Stomach (tissue), 9 donors: ENCODE results near the gene ZNF296. TPM values are rescaled to one million over a fixed set of nuclear protein-coding genes. Genes with fewer than 3 reads are reported as not detected.

ENCODE experiments used
- DNase-seq, 2 donors: peaks; one replicate each; pipeline versions ENCODE4 v3.0.0 to v3.0.0-alpha.2; 2013 to 2019
- H3K27ac ChIP-seq, 5 donors: fragments of 200-600 bp in 4 of 5; sonication (generic) in 4 of 5; one replicate each; pipeline ENCODE4 v1.5.1; 2013 to 2019; ENCODE audit warnings: mild to moderate bottlenecking in 1 of 5, moderate library complexity in 1 of 5
- H3K27me3 ChIP-seq, 3 donors: fragments of 200-600 bp; sonication (generic); one replicate each; pipeline ENCODE4 v1.5.1; 2017 to 2019; ENCODE audit warnings: mixed run types in 1 of 3
- H3K36me3 ChIP-seq, 4 donors: fragments of 200-600 bp; sonication (generic); 1 replicate in 3 of 4; 2 replicates in 1 of 4; pipeline ENCODE4 v1.5.1; 2016 to 2019
- H3K4me1 ChIP-seq, 4 donors: fragments of 200-600 bp; sonication (generic); one replicate each; pipeline ENCODE4 v1.5.1; 2016 to 2019
- H3K4me3 ChIP-seq, 4 donors: fragments of 200-600 bp; sonication (generic) in 3 of 4; one replicate each; pipeline ENCODE4 v1.5.1; 2016 to 2019; ENCODE audit warnings: mild to moderate bottlenecking in 1 of 4
- H3K9me3 ChIP-seq, 4 donors: fragments of 200-600 bp; sonication (generic); one replicate each; pipeline ENCODE4 v1.5.1; 2016 to 2019
- EP300 ChIP-seq: sonication (generic); formaldehyde crosslinking; IDR thresholded peaks from one replicate; pipeline ENCODE4 v1.6.1; 2017; ENCODE audit warnings: antibody characterized with exemption
- POLR2A ChIP-seq, 4 donors: fragments of 450-650 bp; IDR thresholded peaks; one replicate each; pipeline ENCODE4 v1.6.1; 2016; ENCODE audit warnings: antibody characterized with exemption in 4 of 4, control low read depth in 2 of 4, mild to moderate bottlenecking in 1 of 4, moderate library complexity in 1 of 4
- POLR2AphosphoS5 ChIP-seq, 3 donors: sonication (generic); formaldehyde crosslinking; IDR thresholded peaks; one replicate each; pipeline ENCODE4 v1.6.1; 2016; ENCODE audit warnings: antibody characterized with exemption in 3 of 3
- WGBS, 5 donors: extraction: QIAGEN DNeasy Blood & Tissue Kit in 3 of 5; methylation state at CpG; one replicate each; pipeline versions ENCODE4 v1.1.5 to v1.1.7; 2013 to 2018; 5-methylcytosine and 5-hydroxymethylcytosine counted together
- intact Hi-C: fragments of 100-400 bp; cut with DNase I; formaldehyde crosslinking; loops from one replicate; pipeline ENCODE4 v1.15.1; 2023; ENCODE audit warnings: low total_unique reads
- polyA plus RNA-seq, 3 donors: library from polyadenylated mRNA; stranded (reverse); fragments of 200-250 nt; gene quantifications; one replicate each; pipeline ENCODE4 v1.2.3, GENCODE V29; 2013
- total RNA-seq, 5 donors: library from RNA; depleted of rRNA; stranded (reverse); fragments of >200 nt; gene quantifications; one replicate each; pipeline versions ENCODE4 v1.1.0 to v1.2.3, GENCODE V29; 2014 to 2016
- TF ChIP-seq, protein P1 (sequence below), 7 experiments: fragments of 450-650 bp in 4 of 7; fragments of 200-600 bp in 3 of 7; sonication (generic) in 3 of 7; IDR thresholded peaks; one replicate each; pipeline ENCODE4 v1.5.1; 2016 to 2019; ENCODE audit warnings: antibody characterized with exemption in 7 of 7, control low read depth in 2 of 7, mild to moderate bottlenecking in 1 of 7
- donor health status: healthy with polysubstance abuse.
- donor health status: Bipolar disorder and iron deficiency.
- donor health status: healthy.

ZNF296 gene
- total and polyA plus RNA-seq, 8 donors = 0.45 to 13.4 (median 5.0) TPM; not detected in 1

DNA sequence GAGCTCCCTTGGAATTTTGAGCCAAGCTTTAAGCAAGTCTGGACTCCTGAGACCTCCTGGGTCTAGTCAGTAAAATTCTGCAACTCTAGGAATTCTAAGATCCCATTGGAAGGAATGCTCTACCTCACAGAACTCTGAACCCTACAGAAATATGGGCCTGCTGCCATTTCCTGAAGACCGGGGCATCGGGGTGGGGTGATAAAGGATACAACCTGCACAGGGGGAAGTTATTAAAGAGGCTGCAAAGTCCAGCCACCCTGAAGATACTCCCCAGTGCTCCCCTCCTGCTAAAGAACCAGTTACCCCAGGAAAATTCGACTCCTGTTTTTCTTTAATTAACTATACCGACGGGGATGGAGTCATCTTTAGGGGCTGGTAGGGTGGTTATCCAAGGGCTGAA is 14.3 kb upstream of the ZNF296 start:
- TF ChIP-seq POLR2A (IDR thresholded peaks at IDR 0.05) = no peak
- no peak for TF ChIP-seq POLR2AphosphoS5 (IDR thresholded peaks at IDR 0.05)
- no peak for TF ChIP-seq EP300
- TF ChIP-seq, protein P1, sequence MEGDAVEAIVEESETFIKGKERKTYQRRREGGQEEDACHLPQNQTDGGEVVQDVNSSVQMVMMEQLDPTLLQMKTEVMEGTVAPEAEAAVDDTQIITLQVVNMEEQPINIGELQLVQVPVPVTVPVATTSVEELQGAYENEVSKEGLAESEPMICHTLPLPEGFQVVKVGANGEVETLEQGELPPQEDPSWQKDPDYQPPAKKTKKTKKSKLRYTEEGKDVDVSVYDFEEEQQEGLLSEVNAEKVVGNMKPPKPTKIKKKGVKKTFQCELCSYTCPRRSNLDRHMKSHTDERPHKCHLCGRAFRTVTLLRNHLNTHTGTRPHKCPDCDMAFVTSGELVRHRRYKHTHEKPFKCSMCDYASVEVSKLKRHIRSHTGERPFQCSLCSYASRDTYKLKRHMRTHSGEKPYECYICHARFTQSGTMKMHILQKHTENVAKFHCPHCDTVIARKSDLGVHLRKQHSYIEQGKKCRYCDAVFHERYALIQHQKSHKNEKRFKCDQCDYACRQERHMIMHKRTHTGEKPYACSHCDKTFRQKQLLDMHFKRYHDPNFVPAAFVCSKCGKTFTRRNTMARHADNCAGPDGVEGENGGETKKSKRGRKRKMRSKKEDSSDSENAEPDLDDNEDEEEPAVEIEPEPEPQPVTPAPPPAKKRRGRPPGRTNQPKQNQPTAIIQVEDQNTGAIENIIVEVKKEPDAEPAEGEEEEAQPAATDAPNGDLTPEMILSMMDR (IDR thresholded peaks at IDR 0.05) = no peak
- peak overlapping the region; percentile 86 to 100 (median 94) for H3K4me3 ChIP-seq
- peaks cover 12 to 42% (median 33%) of the 10 kb centered on the region in 4 donors for H3K36me3 ChIP-seq
- H3K9me3 ChIP-seq = no peaks in the 10 kb centered on the region
- no peaks in the 10 kb centered on the region for H3K27me3 ChIP-seq
- intact Hi-C loops = no loop called here
- H3K27ac ChIP-seq = peak overlapping the region; percentile 80 to 95 (median 89)
- peaks cover 33 to 78% (median 43%) of the 10 kb centered on the region in 4 donors for H3K4me1 ChIP-seq
- no peak for DNase-seq
- WGBS, 5 donors = 25 to 55% (median 36%) methylated on average over 5 of the region's 5 CpGs

DNA sequence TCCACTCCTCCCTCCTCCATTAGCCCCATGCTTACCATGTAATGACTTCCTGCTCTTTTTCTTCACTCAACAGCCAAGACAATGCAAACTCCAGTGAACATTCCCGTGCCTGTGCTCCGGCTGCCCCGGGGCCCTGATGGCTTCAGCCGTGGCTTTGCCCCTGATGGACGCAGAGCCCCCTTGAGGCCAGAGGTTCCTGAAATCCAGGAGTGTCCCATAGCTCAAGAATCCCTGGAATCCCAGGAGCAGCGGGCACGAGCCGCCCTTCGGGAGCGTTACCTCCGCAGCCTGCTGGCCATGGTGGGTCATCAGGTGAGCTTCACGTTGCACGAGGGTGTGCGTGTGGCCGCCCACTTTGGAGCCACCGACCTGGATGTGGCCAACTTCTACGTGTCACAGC is 13.8 kb upstream of the ZNF296 start:
- WGBS, 5 donors = 86 to 93% (median 87%) methylated on average over 14 to 17 of the region's 17 CpGs
- intact Hi-C loops = no loop called here

DNA sequence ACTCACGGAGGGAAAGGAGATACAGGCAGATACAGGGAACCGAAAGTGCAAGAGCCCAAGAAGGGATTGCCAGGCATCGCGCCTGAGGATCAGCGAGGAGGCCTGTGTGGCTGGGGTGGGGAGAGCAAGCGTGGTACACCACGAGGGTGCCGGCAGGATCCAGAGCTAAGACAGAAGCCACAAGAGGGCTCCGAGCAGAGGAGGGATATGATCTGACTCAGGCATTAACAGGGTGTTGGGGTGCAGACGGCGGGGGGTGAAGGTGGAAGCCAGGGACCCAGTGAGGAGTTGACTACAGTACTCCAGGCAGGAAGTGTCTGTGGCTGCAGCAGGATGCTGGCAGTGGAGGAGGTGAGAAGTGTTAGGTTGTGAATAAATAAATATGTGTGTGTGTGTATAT is 11.3 kb upstream of the ZNF296 start:
- TF ChIP-seq POLR2A (IDR thresholded peaks at IDR 0.05) (no peak), POLR2AphosphoS5 (IDR thresholded peaks at IDR 0.05) (no peak), EP300 (no peak)
- TF ChIP-seq, protein P1 (IDR thresholded peaks at IDR 0.05) = no peak
- Histone ChIP-seq H3K4me3 (no peak overlapping the region), H3K27me3 (no peaks in the 10 kb centered on the region), H3K36me3 (peaks cover 12 to 72% (median 57%) of the 10 kb centered on the region in 4 donors), H3K9me3 (no peaks in the 10 kb centered on the region), H3K4me1 (peaks cover 12 to 55% (median 20%) of the 10 kb centered on the region in 4 donors), H3K27ac (peak overlapping the region in 2 of 5 donors; percentile 1 to 9)
- DNase-seq = no peak
- intact Hi-C loops = loop anchor here (5.0 kb wide), 1 partner anchor 45 kb away; no protein-coding TSS in a partner anchor
- 55 to 85% (median 73%) methylated on average over 11 of the region's 11 CpGs for WGBS, 5 donors

More for the DNA sequence above, 13.8 kb upstream of the ZNF296 start:
- no peak for DNase-seq
- Histone ChIP-seq H3K9me3 (no peaks in the 10 kb centered on the region), H3K27ac (no peak overlapping the region), H3K4me1 (peaks cover 27 to 72% (median 37%) of the 10 kb centered on the region in 4 donors), H3K27me3 (no peaks in the 10 kb centered on the region), H3K4me3 (no peak overlapping the region), H3K36me3 (peaks cover 12 to 47% (median 39%) of the 10 kb centered on the region in 4 donors)
- TF ChIP-seq EP300 (no peak), POLR2A (IDR thresholded peaks at IDR 0.05) (no peak), POLR2AphosphoS5 (IDR thresholded peaks at IDR 0.05) (no peak)
- TF ChIP-seq, protein P1 (IDR thresholded peaks at IDR 0.05) = no peak

DNA sequence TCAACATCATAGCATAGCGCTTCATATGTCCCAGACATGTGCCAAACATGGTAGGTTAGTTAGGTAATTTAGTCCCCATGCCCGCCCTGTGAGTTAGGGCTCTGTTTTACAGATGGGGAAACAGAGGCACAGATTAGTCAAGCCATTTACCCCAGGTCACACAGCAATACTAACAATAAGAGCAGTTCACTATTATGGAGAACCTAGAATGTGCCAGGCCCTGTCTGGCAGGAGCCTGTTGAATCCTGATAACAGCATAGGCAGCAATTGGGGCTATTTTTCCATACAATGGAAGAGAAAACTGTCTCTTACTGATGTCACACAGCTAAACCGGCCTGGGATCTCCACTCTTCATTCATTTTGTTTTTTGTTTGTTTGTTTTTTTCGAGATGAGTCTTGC is 10.2 kb upstream of the ZNF296 start:
- no peak overlapping the region for H3K4me3 ChIP-seq
- no peak for DNase-seq
- 89 to 96% (median 93%) methylated on average over 2 to 4 of the region's 4 CpGs for WGBS, 5 donors
- H3K4me1 ChIP-seq = peaks cover 12 to 56% (median 21%) of the 10 kb centered on the region in 4 donors
- intact Hi-C loops = loop anchor here (5.0 kb wide), 1 partner anchor 46 kb away; no protein-coding TSS in a partner anchor
- peaks cover 12 to 82% (median 67%) of the 10 kb centered on the region in 4 donors for H3K36me3 ChIP-seq
- H3K27ac ChIP-seq = no peak overlapping the region
- no peaks in the 10 kb centered on the region for H3K27me3 ChIP-seq
- H3K9me3 ChIP-seq = no peaks in the 10 kb centered on the region
- TF ChIP-seq EP300 (no peak), POLR2AphosphoS5 (IDR thresholded peaks at IDR 0.05) (no peak), POLR2A (IDR thresholded peaks at IDR 0.05) (no peak)

DNA sequence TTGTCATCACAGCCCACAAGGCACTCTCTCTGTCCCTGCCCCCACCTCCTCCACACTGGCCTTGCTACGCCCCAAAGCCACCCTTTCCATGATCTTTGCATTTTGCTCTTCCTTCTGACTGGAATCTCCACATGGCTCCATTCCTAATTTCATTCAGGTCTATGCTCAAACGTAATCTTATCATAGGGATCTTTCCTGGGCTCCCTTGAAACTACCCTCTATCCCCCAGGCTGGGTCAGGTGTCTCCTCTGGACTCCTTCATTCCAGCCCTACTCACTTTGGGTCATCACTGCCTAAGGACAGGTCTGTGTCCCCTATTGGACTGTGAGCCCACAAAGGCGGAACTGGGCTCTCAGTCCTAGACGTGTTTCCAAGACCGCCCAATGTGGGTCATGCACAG is 5.9 kb upstream of the ZNF296 start:
- Histone ChIP-seq H3K27ac (no peak overlapping the region), H3K9me3 (no peaks in the 10 kb centered on the region), H3K4me3 (no peak overlapping the region), H3K36me3 (peaks cover 0 to 57% (median 41%) of the 10 kb centered on the region in 4 donors), H3K4me1 (peaks cover 15 to 54% (median 37%) of the 10 kb centered on the region in 4 donors), H3K27me3 (no peaks in the 10 kb centered on the region)
- intact Hi-C loops = no loop called here
- TF ChIP-seq EP300 (no peak), POLR2AphosphoS5 (IDR thresholded peaks at IDR 0.05) (no peak), POLR2A (IDR thresholded peaks at IDR 0.05) (no peak)
- TF ChIP-seq, protein P1 (IDR thresholded peaks at IDR 0.05) = no peak
- 90 to 94% (median 91%) methylated on average over 5 of the region's 5 CpGs for WGBS, 5 donors
- DNase-seq = no peak
